ENCODE results near the gene SPO11. TPM values are rescaled to one million over a fixed set of nuclear protein-coding genes. Genes with fewer than 3 reads are reported as not detected.

Gene SPO11
- polyA plus RNA-seq, 2 of the 4 experiments (the other 2 are of a cell fraction) = not detected

DNA sequence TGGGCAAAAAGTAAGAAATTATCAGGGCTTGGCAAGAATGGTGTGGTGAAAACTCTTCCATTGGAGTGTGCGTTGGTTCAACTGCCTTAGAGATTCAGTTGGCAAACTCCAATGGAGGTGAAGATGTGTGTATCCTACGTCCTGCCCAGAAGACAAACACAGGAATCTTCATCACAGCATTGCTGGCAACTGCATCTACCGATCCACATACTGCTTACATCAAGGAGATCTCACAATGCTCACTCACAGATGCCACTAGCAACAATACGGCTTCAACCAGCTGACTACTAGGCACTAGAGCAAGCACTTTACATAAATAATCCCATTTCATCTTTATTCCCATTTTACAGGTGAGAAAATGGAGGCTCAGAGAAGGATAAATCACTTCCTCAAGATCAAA lies 10.0 kb upstream of the SPO11 start:
- ChIA-PET CTCF (interaction anchor here (1.2 kb wide), 1 partner anchor 29 kb away, joined by 3 read pairs; no protein-coding TSS in a partner anchor), POLR2A (no interaction called here)
- FAIRE-seq (no peak), ATAC-seq (no peak), DNase-seq (ENCODE audit: low read depth in 1 of 2, low spot score in 1 of 2) (no peak)
- TF ChIP-seq HOXA7 (CRISPR knock-in tag; IDR thresholded peaks at IDR 0.05) (no peak), ESRRA (IDR thresholded peaks at IDR 0.05; ENCODE audit: borderline replicate concordance, low read length) (no peak), RARB (CRISPR knock-in tag; IDR thresholded peaks at IDR 0.05) (no peak), HOXB13 (CRISPR knock-in tag; IDR thresholded peaks at IDR 0.05; ENCODE audit: low read depth) (no peak), SREBF2 (IDR thresholded peaks at IDR 0.05) (no peak), CEBPB (IDR thresholded peaks at IDR 0.05) (no peak), JUNB (IDR thresholded peaks at IDR 0.05) (no peak), EHF (CRISPR knock-in tag; IDR thresholded peaks at IDR 0.05) (no peak), FOXS1 (CRISPR knock-in tag; IDR thresholded peaks at IDR 0.05) (no peak), PHF8 (IDR thresholded peaks at IDR 0.05; ENCODE audit: borderline replicate concordance, low read depth) (no peak), RNF2 (IDR thresholded peaks at IDR 0.05; ENCODE audit: borderline replicate concordance, low read depth) (no peak), MAFK (IDR thresholded peaks at IDR 0.05; ENCODE audit: partially characterized antibody) (no peak), EP300 (IDR thresholded peaks at IDR 0.05) (no peak)
- TF ChIP-seq, protein P1, sequence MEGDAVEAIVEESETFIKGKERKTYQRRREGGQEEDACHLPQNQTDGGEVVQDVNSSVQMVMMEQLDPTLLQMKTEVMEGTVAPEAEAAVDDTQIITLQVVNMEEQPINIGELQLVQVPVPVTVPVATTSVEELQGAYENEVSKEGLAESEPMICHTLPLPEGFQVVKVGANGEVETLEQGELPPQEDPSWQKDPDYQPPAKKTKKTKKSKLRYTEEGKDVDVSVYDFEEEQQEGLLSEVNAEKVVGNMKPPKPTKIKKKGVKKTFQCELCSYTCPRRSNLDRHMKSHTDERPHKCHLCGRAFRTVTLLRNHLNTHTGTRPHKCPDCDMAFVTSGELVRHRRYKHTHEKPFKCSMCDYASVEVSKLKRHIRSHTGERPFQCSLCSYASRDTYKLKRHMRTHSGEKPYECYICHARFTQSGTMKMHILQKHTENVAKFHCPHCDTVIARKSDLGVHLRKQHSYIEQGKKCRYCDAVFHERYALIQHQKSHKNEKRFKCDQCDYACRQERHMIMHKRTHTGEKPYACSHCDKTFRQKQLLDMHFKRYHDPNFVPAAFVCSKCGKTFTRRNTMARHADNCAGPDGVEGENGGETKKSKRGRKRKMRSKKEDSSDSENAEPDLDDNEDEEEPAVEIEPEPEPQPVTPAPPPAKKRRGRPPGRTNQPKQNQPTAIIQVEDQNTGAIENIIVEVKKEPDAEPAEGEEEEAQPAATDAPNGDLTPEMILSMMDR (IDR thresholded peaks at IDR 0.05) = no peak
- TF ChIP-seq, protein P2, sequence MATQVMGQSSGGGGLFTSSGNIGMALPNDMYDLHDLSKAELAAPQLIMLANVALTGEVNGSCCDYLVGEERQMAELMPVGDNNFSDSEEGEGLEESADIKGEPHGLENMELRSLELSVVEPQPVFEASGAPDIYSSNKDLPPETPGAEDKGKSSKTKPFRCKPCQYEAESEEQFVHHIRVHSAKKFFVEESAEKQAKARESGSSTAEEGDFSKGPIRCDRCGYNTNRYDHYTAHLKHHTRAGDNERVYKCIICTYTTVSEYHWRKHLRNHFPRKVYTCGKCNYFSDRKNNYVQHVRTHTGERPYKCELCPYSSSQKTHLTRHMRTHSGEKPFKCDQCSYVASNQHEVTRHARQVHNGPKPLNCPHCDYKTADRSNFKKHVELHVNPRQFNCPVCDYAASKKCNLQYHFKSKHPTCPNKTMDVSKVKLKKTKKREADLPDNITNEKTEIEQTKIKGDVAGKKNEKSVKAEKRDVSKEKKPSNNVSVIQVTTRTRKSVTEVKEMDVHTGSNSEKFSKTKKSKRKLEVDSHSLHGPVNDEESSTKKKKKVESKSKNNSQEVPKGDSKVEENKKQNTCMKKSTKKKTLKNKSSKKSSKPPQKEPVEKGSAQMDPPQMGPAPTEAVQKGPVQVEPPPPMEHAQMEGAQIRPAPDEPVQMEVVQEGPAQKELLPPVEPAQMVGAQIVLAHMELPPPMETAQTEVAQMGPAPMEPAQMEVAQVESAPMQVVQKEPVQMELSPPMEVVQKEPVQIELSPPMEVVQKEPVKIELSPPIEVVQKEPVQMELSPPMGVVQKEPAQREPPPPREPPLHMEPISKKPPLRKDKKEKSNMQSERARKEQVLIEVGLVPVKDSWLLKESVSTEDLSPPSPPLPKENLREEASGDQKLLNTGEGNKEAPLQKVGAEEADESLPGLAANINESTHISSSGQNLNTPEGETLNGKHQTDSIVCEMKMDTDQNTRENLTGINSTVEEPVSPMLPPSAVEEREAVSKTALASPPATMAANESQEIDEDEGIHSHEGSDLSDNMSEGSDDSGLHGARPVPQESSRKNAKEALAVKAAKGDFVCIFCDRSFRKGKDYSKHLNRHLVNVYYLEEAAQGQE (IDR thresholded peaks at IDR 0.05) = no peak
- WGBS (ENCODE audit: missing lambda C conversion rate) = 46% methylated on average over 4 of the region's 4 CpGs
- Histone ChIP-seq H3K9me3 (no peaks in the 10 kb centered on the region), H3K4me1 (no peaks in the 10 kb centered on the region), H3K4me2 (no peak overlapping the region), H3K27ac (no peak overlapping the region), H3K4me3 (no peak overlapping the region)

DNA sequence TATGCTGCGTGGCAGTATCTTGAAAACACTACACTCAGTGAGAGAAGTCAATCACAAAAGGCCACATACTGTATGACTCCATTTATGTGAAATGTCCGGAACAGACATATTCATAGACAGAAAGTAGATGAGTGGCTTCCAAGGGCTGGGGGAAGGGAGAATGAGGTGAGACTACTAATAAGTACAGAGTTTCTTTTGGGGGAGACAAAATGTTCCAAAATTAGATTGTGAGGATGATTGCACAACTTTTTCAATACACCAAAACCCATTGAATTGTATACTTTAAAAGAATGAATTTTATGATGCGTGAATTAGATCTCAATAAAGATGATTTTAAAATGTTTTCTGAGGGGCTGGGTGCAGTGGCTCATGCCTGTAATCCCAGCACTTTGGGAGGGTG lies 9.2 kb upstream of the SPO11 start:
- Histone ChIP-seq H3K9me3 (no peaks in the 10 kb centered on the region), H3K4me3 (no peak overlapping the region), H3K4me1 (no peaks in the 10 kb centered on the region), H3K27ac (no peak overlapping the region), H3K4me2 (no peak overlapping the region)
- no peak for ATAC-seq
- TF ChIP-seq TFCP2L1 (CRISPR knock-in tag; IDR thresholded peaks at IDR 0.05) (no peak), ZC3H11A (IDR thresholded peaks at IDR 0.05) (no peak), JUNB (IDR thresholded peaks at IDR 0.05) (no peak), MAFK (IDR thresholded peaks at IDR 0.05; ENCODE audit: partially characterized antibody) (no peak), RARB (CRISPR knock-in tag; IDR thresholded peaks at IDR 0.05) (no peak), CHD4 (IDR thresholded peaks at IDR 0.05; ENCODE audit: borderline replicate concordance) (no peak), FOSB (CRISPR knock-in tag; IDR thresholded peaks at IDR 0.05) (no peak), ZNF302 (CRISPR knock-in tag; IDR thresholded peaks at IDR 0.05) (no peak)
- TF ChIP-seq, protein P3, sequence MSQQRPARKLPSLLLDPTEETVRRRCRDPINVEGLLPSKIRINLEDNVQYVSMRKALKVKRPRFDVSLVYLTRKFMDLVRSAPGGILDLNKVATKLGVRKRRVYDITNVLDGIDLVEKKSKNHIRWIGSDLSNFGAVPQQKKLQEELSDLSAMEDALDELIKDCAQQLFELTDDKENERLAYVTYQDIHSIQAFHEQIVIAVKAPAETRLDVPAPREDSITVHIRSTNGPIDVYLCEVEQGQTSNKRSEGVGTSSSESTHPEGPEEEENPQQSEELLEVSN (IDR thresholded peaks at IDR 0.05; ENCODE audit: borderline replicate concordance, low read depth) = no peak
- CTCF ChIA-PET = interaction anchor here (0.5 to 1.6 kb wide), 3 partner anchors 30 to 228 kb away, joined by 3 to 4 read pairs (median 3); no protein-coding TSS in a partner anchor
- WGBS (ENCODE audit: missing lambda C conversion rate) = 55% methylated on average over 3 of the region's 3 CpGs
- no peak for DNase-seq (ENCODE audit: low read depth in 1 of 2, low spot score in 1 of 2)
- POLR2A ChIA-PET = no interaction called here
- no peak for FAIRE-seq
